ENCODE results near the gene KLHL8. TPM values are rescaled to one million over a fixed set of nuclear protein-coding genes. Genes with fewer than 3 reads are reported as not detected.

The KLHL8 gene
- total RNA-seq, 1 donor from 2014 or later: 12.9 TPM

- Histone ChIP-seq H3K27me3 (ENCODE audit: control insufficient read depth, insufficient read depth, low read length) (no peaks in the 10 kb centered on the region), H3K4me3 (ENCODE audit: low read depth, low read length) (peak overlapping the region; percentile 5), H3K36me3 (ENCODE audit: control insufficient read depth, insufficient read depth, low read length) (peaks cover 5% of the 10 kb centered on the region)
- peak; percentile 75 for FAIRE-seq
- TF ChIP-seq CTCF (IDR thresholded peaks at IDR 0.05; ENCODE audit: insufficient read depth, low read length, severe bottlenecking): no peak
- peak; percentile 49 for DNase-seq (ENCODE audit: low read depth)
Observed at GRCh38 chr4:87120010-87120409, 100.4 kb downstream of the KLHL8 start.

GRCh38 chr4:87118826-87119225 is 101.6 kb downstream of the KLHL8 start:
- no peaks in the 10 kb centered on the region for H3K27me3 ChIP-seq (ENCODE audit: control insufficient read depth, insufficient read depth, low read length)
- FAIRE-seq (no peak), DNase-seq (ENCODE audit: low read depth) (peak; percentile 47)
- no peak for TF ChIP-seq CTCF (IDR thresholded peaks at IDR 0.05; ENCODE audit: insufficient read depth, low read length, severe bottlenecking)
- H3K36me3 ChIP-seq (ENCODE audit: control insufficient read depth, insufficient read depth, low read length): peaks cover 8% of the 10 kb centered on the region
- no peak overlapping the region for H3K4me3 ChIP-seq (ENCODE audit: low read depth, low read length)

GRCh38 chr4:87118421-87118820 is 102.0 kb downstream of the KLHL8 start:
- H3K36me3 ChIP-seq (ENCODE audit: control insufficient read depth, insufficient read depth, low read length): peaks cover 8% of the 10 kb centered on the region
- H3K4me3 ChIP-seq (ENCODE audit: low read depth, low read length): no peak overlapping the region
- no peak for TF ChIP-seq CTCF (IDR thresholded peaks at IDR 0.05; ENCODE audit: insufficient read depth, low read length, severe bottlenecking)
- no peak for DNase-seq (ENCODE audit: low read depth)
- FAIRE-seq: no peak
- H3K27me3 ChIP-seq (ENCODE audit: control insufficient read depth, insufficient read depth, low read length): no peaks in the 10 kb centered on the region

GRCh38 chr4:87117732-87118075 is 102.7 kb downstream of the KLHL8 start:
- H3K27me3 ChIP-seq (ENCODE audit: control insufficient read depth, insufficient read depth, low read length): no peaks in the 10 kb centered on the region
- H3K4me3 ChIP-seq (ENCODE audit: low read depth, low read length): no peak overlapping the region
- TF ChIP-seq CTCF (IDR thresholded peaks at IDR 0.05; ENCODE audit: insufficient read depth, low read length, severe bottlenecking): no peak
- peaks cover 13% of the 10 kb centered on the region for H3K36me3 ChIP-seq (ENCODE audit: control insufficient read depth, insufficient read depth, low read length)
- no peak for FAIRE-seq
- no peak for DNase-seq (ENCODE audit: low read depth)

GRCh38 chr4:87117051-87117731 is 103.2 kb downstream of the KLHL8 start:
- no peak for TF ChIP-seq CTCF (IDR thresholded peaks at IDR 0.05; ENCODE audit: insufficient read depth, low read length, severe bottlenecking)
- H3K4me3 ChIP-seq (ENCODE audit: low read depth, low read length): no peak overlapping the region
- H3K36me3 ChIP-seq (ENCODE audit: control insufficient read depth, insufficient read depth, low read length): peaks cover 15% of the 10 kb centered on the region
- no peak for DNase-seq (ENCODE audit: low read depth)
- no peaks in the 10 kb centered on the region for H3K27me3 ChIP-seq (ENCODE audit: control insufficient read depth, insufficient read depth, low read length)
- FAIRE-seq: no peak

GRCh38 chr4:87116231-87116630 is 104.2 kb downstream of the KLHL8 start:
- FAIRE-seq (no peak), DNase-seq (ENCODE audit: low read depth) (no peak)
- H3K27me3 ChIP-seq (ENCODE audit: control insufficient read depth, insufficient read depth, low read length): no peaks in the 10 kb centered on the region
- no peak for TF ChIP-seq CTCF (IDR thresholded peaks at IDR 0.05; ENCODE audit: insufficient read depth, low read length, severe bottlenecking)
- H3K4me3 ChIP-seq (ENCODE audit: low read depth, low read length): no peak overlapping the region
- peaks cover 20% of the 10 kb centered on the region for H3K36me3 ChIP-seq (ENCODE audit: control insufficient read depth, insufficient read depth, low read length)

All from bronchial epithelial cell (primary cell).